HG03558 (cell line): ENCODE data around the gene IFT25.

Source experiments
- ATAC-seq: cut with Tn5 transposase; IDR thresholded peaks from one replicate; pipeline ENCODE4 v1.9.1; 2021; ENCODE audit warnings: moderate number of reproducible peaks; ENCODE audit not compliant: unreplicated experiment; ENCODE audit errors: extremely low read depth

IFT25 gene

DNA sequence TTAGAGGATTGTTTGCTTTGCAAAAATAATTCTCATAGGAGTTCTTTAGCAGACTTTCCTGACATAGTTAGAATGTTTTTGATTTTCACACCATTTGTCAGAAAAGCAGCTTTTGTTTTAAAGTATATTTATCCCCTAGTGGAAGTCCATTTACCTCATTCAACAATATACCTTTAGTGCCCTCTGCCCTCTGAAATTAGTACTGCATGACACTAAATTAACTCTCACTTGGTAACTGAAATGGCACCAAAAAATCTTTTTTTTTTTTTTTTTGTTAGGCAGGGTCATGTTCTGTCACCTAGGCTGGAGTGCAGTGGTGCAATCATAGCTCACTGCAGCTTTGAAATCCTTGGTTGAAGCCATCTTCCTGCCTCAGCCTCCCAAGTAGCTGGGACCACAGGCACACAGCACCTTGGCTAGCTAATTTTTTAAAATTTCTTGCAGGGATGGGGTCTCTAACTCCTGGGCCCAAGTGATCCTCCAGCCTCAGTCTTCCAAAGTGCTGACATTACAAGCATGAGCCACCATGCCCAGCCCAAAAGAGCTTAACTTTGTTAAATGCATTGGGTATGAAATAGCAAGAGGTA lies 14.3 kb upstream of the IFT25 start:
- no peak for ATAC-seq

DNA sequence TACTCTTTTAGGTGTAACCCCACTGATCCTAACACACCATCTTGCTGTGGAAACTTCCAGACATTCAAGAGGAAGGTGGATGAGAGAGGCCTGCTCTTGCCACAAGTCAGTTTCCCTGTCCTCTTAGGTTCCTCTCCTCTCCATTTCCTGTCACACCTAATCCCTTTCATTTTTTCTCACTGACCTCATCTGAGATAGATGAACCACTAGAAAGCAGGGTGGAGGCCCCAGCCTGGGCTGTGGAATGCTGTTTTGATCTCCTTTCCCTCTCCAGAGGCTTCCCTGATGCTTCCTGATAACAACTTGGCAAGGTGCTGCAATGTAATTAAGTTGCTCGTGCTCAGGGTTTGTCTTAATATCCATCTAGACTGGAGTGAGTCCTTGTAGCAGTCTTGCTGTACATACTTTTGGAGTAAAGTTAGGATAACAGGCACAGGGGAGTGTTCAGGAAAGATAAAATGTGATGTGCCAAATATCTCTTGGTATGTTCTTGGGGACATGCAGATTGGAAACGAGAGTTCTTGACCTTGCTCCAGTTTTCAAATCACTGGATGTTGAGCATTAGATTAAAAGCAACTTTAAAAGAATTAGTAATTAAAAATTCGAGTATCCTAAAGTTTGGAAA lies 11.8 kb upstream of the IFT25 start:
- no peak for ATAC-seq

DNA sequence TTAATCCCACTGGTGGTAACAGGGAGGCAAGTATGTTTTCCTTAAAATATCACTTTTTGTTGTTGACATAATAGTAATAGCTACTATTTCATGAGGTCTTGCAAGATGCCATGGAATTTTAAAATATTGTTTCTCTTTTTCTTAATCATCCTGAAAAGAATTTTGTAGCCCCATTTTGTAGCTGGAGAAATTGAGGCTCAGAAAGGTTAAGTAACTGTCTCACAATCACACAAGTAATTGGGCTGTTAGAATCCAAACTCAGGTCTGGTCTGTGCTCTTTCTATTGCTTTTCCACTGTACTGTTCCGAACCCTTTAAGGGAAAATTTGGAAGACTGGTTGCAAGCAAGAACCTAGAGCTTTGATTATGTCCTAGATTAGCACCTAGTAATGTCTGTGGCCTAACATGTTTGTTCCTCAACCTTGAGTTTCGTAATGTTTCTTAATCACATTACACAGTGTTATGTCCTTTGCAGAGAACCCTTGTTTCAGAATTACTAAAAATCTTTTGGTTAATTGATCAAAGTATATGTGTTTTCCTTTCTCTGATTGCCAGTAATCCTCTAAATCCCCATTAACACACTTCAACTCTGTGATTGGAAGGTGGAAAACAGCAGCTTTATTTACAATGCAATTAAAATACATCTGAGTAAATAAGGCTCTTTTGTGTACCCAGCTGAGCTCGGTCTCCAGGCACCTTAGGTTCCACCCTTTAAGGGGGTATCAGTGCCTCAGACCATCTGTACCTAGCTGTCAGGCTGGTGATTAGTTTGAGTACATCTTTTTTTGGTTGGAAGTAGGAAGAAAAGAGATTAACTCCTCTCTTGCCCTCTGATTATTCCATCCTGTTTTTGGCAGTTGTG lies 11.0 kb upstream of the IFT25 start:
- ATAC-seq = no peak

GRCh38 chr1:53954128-53954527 lies 8.6 kb upstream of the IFT25 start:
- no peak for ATAC-seq

DNA sequence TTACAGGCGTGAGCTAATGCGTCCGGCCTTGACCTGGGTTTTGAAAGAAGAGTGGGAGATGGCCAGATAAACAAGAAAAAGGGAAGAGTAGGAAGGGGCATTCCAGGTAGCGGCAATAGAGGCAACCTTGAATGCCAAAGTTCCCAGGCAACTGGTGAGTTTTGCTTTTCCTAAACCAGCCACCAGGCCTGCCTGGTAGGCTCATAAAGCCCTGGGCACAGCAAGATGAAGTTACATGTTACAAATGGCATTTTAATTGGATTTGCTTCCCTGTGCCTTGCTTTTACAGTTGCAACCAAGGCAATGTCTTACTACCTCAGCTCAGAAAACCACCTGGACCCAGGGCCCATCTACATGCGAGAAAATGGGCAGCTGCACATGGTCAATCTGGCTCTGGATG lies 6.2 kb upstream of the IFT25 start:
- no peak for ATAC-seq

DNA sequence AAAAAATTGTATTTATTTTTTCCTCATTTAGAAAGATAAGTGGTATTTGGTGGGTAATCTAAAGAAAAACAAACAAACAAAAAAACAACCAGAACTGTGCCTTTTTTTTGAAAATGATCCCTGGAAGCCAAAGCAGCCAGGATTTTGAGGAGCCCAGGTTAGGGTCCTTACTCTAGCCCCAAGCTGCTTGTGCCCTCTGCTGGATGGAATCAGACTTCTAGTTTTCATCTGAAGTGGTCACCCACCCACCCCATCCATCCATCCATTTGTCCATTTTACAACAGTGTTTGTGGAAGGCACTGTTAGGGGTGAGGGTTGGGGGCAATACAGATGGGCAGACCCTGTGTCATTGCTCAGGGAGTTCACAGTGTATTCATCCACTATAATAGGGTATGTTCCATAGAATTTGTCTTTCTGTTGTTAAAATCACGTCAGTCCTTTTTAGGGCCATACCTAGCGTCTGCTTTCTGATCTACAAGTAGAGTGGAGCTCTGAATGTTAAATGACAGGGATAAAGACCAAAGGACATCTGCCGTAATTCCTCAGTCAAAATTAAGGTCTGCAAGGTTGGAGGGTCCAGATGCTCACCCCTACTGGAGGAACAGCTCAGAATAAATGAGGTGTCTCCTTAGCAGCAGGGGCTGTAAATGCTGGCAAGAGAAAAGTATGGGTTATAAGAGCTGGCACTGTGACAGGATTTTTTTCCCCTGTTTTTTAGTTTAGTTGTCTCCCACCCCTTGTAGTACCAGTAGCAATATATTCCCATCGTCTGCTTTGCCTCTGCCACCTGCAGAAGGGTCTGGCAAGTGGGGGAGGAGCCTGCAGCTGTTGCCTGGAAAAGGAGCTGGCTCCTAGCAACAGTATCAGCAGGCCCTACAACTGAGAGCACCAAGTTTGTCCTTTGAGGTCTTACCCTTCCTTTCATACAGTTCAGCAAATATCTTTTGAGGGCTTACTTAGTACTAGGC lies 3.8 kb upstream of the IFT25 start:
- ATAC-seq = no peak

GRCh38 chr1:53948291-53948690 lies 2.8 kb upstream of the IFT25 start:
- ATAC-seq = no peak

- ATAC-seq = no peak
These were observed 1.8 kb upstream of the IFT25 start for GRCh38 chr1:53947172-53947907.

DNA sequence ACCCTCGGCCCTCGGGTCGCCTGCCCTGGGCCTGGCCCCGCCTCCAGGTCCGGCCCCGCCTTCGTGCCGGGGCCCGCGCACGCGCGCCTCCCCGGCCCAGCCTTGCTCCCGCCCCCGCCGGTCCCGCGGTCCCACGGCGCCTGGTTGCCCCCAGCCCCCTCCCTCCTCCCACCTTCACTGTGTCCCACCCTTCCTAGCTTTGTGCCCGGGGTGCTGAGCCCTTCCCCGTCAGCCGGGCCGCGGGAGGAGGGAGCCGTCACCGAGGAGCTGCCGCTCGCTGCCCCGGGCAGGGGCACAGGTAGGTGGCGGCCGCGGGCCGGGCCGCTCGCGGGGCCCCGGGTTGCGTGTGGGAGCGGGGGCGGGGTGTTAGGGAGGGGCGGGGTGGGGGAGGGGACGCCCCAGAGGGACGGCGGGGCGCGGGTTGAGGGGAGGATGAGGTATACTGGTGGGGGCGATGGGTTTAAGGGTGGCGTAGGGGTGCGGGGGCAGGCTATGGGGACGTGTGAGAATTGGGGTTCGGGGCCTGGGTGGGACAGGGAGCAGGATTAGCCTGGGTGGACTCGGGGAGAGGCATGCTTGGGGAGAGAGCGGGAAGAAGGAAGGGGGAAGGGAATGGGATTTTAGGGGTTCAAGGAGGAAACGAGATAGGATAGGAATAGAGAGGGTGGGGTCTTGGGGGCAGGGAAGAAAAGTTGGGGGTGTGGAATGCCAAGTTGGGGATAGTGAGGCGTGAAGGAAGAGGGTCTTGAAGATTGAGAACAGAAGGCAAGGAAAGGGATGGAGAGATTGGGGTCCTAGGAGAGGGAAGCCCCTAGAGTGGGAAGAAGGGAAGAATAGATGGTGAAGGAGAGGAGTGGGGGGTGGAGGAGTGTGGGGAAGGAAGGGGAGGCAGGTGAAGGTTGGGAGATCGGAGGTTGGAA lies 1.0 kb upstream of the IFT25 start, which contains the start of gene LRRC42:
TSS of gene LRRC42 (plus strand) at position 99 of the 920 bp plus-strand sequence. CDS start 5,650 bp downstream, outside the sequence.
- peak; percentile 37 for ATAC-seq

- ATAC-seq = no peak
These were observed 391 bp downstream of the IFT25 start for GRCh38 chr1:53945183-53945432.

GRCh38 chr1:53944469-53945182 lies 873 bp downstream of the IFT25 start:
- ATAC-seq = no peak

DNA sequence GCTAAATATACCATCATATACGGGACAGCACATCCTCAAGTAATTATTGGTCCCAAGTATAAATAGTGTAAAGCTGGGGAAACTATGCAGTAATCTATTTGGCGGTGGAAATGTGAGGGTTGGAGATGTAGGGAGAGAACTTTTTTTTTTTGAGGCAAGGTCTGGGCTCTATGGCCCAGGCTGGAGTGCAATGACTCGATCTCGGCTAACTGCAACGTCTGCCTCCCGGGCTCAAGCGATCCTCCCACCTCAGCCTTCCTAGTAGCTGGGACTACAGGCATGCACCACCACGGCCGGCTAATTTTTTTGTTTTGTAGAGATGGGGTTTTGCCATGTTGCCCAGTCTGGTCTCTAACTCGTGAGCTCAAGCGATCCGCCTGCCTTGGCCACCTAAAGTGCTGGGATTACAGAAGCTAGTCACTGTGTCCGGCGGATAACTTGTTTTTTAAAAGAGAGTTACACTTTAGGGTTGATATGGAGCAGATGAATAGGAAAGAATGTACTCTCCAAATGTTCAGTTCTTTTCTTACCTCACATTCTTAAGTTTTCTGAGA lies 1.9 kb downstream of the IFT25 start:
- ATAC-seq = no peak

DNA sequence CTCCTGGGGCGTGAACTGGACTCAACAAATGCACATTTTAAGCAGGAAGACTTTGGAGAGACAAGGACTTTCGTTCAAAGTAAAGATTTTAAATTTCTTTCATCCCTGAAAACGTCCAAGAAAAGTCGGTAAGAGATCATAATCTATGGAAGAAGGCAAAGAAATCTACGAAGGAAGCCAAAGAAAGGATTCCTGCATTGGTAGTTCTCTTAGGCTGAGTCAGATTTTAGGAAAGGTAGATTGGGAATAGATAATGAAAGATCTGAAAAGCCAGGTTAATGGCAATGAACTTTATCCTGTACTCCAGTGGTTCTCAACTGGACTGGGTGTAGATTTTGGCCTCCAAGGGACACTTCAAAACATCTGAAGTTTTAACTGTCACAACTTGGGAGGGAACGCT lies 2.4 kb downstream of the IFT25 start:
- no peak for ATAC-seq

DNA sequence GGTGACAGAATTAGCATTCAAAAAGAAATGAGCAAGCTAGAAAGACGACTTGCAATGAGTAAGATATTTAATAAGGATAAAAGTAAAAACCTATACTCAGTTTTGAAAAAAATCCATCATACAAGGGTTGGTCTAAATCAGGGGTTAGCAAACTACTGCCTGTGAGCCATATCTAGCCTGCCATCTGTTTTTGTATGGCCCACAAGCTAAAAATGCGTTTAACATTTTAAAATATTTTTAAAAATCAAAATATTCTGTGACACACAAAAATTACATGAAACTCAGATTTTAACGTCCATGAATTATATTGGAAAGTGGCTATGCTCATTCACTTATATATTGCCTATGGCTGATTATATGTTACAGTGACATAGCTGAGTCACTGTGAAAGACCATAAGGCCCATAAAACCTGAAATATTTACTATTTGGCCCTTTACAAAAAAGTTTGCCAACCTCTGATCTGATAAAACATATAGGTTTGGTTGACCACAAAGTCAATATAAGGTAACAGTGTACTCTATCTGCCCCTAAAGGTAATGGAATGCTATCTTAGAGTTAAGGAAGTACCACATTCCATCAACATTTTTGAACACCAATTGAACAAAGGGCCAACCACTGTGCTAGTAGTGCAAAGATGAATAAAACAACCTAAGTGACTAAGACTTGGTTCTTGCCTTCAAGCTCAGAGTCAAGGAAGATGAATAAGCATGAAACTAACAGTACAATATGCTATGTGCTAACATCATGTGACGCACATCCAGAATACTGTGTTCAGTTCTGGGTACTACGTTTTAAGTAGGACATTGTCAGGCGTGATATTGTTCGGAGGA lies 3.2 kb downstream of the IFT25 start:
- no peak for ATAC-seq

GRCh38 chr1:53938136-53938830 lies 7.2 kb downstream of the IFT25 start:
- ATAC-seq = no peak

DNA sequence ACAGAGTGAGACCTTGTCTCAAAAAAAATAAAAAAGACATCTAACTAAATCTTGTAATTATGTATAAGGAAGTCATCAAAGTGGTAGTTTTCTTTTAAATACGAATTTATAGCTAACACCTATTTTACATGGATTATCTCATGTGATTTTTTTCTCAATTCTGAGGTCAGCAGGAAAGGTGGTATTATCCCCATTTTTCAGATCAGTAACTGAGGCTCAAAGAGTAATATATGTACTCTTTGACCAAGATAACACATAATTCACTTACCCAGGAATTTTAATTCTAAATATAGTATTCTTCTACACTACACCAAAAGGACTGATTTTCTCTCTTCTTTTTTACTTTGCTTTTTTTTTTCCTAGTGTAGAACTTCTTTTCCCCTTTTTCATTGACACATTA lies 9.1 kb downstream of the IFT25 start:
- no peak for ATAC-seq
